Spinal cord (tissue), 10 donors: ENCODE results near the gene PYGB. TPM values are rescaled to one million over a fixed set of nuclear protein-coding genes. Genes with fewer than 3 reads are reported as not detected.
"Not testable (repeated sequence)": the region's sequence is repeated elsewhere in the genome, so short reads cannot be mapped to it uniquely, and the experiment has no call there.

Source experiments
- DNase-seq, 6 donors: peaks; one replicate each; pipeline versions ENCODE4 v3.0.0 to v3.0.0-alpha.2; 2013 to 2015; ENCODE audit warnings: low spot score in 6 of 6, low read depth in 4 of 6
- H3K27ac ChIP-seq: one replicate; pipeline ENCODE4 v1.5.1; 2013; ENCODE audit warnings: low read depth, low read length, control low read depth
- H3K27me3 ChIP-seq: one replicate; pipeline ENCODE4 v1.6.1; 2013; ENCODE audit warnings: low read length; ENCODE audit not compliant: control insufficient read depth, insufficient read depth
- H3K36me3 ChIP-seq: one replicate; pipeline ENCODE4 v1.6.1; 2013; ENCODE audit warnings: low read length; ENCODE audit not compliant: control insufficient read depth, insufficient read depth
- H3K4me1 ChIP-seq: one replicate; pipeline ENCODE4 v1.6.1; 2013; ENCODE audit warnings: low read length; ENCODE audit not compliant: control insufficient read depth, insufficient read depth
- H3K4me3 ChIP-seq: one replicate; pipeline ENCODE4 v1.5.1; 2013; ENCODE audit warnings: low read depth, low read length, control low read depth
- H3K9me3 ChIP-seq: one replicate; pipeline ENCODE4 v1.6.1; 2013; ENCODE audit warnings: low read length; ENCODE audit not compliant: control insufficient read depth, insufficient read depth
- WGBS: methylation state at CpG from one replicate; pipeline ENCODE4 v1.1.5; 2013; ENCODE audit warnings: missing lambda C conversion rate; ENCODE audit not compliant: insufficient coverage; 5-methylcytosine and 5-hydroxymethylcytosine counted together
- polyA plus RNA-seq, 2 donors: library from polyadenylated mRNA; unstranded; fragments of 120-200 nt; gene quantifications; one replicate each; pipeline ENCODE4 v1.2.1, GENCODE V29; 2013; ENCODE audit not compliant: insufficient read length in 2 of 2
- total RNA-seq, 2 donors: library from RNA; depleted of rRNA in 1 of 2; stranded (reverse); fragments of 120-200 nt in 1 of 2; fragments of >200 nt in 1 of 2; gene quantifications; one replicate each; pipeline versions ENCODE4 v1.2.3 to v1.2.4, GENCODE V29; 2013 to 2014
- donor health status: healthy.

The PYGB gene
- total and polyA plus RNA-seq, 4 donors: 71.4 to 122 (median 97.3) TPM

- peaks cover 24% of the 10 kb centered on the region for H3K36me3 ChIP-seq
- no peak for DNase-seq
- H3K9me3 ChIP-seq: no peaks in the 10 kb centered on the region
- H3K27me3 ChIP-seq: no peaks in the 10 kb centered on the region
- H3K4me1 ChIP-seq: peaks cover 6% of the 10 kb centered on the region
- 89% methylated on average over 18 of the region's 23 CpGs for WGBS
- no peak overlapping the region for H3K27ac ChIP-seq
- no peak overlapping the region for H3K4me3 ChIP-seq
Observed at GRCh38 chr20:25229486-25230165, 18.3 kb upstream of the PYGB start.

- H3K36me3 ChIP-seq: peaks cover 17% of the 10 kb centered on the region
- no peaks in the 10 kb centered on the region for H3K27me3 ChIP-seq
- H3K4me3 ChIP-seq: no peak overlapping the region
- DNase-seq: peak in 1 of 6 donors; percentile 49
- no peaks in the 10 kb centered on the region for H3K9me3 ChIP-seq
- 82% methylated on average over 7 of the region's 8 CpGs for WGBS
- H3K27ac ChIP-seq: no peak overlapping the region
- peaks cover 6% of the 10 kb centered on the region for H3K4me1 ChIP-seq
Observed at GRCh38 chr20:25230166-25230831, 17.6 kb upstream of the PYGB start.

GRCh38 chr20:25233016-25233772, 14.7 kb upstream of the PYGB start:
- Histone ChIP-seq H3K9me3 (no peaks in the 10 kb centered on the region), H3K4me1 (no peaks in the 10 kb centered on the region), H3K36me3 (no peaks in the 10 kb centered on the region), H3K4me3 (no peak overlapping the region), H3K27me3 (no peaks in the 10 kb centered on the region), H3K27ac (no peak overlapping the region)
- peak in 1 of 6 donors; percentile 49 for DNase-seq
- 73% methylated on average over 5 of the region's 10 CpGs for WGBS

DNA sequence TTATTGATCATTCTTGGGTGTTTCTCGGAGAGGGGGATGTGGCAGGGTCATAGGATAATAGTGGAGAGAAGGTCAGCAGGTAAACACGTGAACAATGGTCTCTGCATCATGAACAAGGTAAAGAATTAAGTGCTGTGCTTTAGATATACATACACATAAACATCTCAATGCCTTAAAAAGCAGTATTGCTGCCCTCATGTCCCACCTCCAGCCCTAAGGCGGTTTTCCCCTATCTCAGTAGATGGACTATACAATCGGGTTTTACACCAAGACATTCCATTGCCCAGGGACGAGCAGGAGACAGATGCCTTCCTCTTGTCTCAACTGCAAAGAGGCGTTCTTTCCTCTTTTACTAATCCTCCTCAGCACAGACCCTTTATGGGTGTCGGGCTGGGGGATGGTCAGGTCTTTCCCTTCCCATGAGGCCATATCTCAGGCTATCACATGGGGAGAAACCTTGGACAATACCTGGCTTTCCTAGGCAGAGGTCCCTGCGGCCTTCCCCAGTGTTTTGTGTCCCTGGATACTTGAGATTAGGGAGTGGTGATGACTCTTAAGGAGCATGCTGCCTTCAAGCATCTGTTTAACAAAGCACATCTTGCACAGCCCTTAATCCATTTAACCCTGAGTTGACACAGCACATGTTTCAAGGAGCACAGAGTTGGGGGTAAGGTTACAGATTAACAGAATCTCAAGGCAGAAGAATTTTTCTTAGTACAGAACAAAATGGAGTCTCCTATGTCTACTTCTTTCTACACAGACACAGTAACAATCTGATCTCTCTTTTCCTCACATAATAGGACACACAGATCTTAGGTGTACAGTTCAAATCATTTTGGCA, 13.7 kb upstream of the PYGB start:
- DNase-seq, H3K9me3 ChIP-seq, H3K4me1 ChIP-seq, H3K4me3 ChIP-seq, H3K27ac ChIP-seq, H3K36me3 ChIP-seq, H3K27me3 ChIP-seq: not testable (repeated sequence)
- 67% methylated on average over 2 of the region's 8 CpGs for WGBS

DNA sequence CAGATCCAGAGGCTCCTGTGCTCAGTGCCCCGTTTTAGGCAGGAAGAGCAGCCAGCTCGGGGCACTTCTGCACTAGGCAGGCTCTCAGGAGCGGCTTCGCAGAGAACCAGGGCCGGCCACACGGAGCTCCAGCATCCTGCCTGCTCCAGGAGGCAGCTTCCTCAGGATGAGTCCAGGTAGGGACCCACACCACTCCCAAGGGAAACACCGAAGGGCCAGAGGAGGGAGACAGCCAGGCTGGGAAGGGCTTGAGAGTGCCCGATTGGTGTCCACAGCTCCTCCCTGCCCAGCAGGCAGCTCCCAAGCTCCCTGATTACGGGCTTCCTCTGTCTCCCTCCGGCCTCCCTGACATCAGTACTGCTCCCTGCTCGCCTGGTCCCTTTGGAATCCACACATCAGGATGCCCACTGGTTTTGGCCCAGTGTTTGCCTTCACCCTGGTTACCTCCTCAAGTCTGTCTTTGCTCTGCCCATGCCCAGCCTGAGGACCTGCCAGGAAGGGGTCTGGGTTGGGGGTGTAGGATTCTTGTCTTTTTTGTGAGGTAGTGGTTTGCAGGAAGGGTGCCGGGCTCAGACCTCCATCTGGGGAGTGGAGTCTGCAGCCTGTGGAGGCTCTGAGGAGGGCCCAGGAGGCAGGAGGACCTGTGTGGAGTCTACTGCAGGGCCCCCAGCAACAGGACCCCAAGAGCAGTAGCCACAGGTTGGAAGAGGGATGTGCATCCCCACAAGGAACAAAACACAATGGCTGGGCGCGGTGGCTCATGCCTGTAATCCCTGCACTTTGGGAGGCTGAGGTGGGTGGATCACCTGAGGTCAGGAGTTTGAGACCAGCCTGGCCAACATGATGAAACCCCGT, 11.2 kb upstream of the PYGB start:
- Histone ChIP-seq H3K36me3 (no peaks in the 10 kb centered on the region), H3K4me1 (no peaks in the 10 kb centered on the region), H3K4me3 (no peak overlapping the region), H3K9me3 (no peaks in the 10 kb centered on the region), H3K27me3 (no peaks in the 10 kb centered on the region), H3K27ac (no peak overlapping the region)
- DNase-seq: no peak
- WGBS: 84% methylated on average over 14 of the region's 15 CpGs

DNA sequence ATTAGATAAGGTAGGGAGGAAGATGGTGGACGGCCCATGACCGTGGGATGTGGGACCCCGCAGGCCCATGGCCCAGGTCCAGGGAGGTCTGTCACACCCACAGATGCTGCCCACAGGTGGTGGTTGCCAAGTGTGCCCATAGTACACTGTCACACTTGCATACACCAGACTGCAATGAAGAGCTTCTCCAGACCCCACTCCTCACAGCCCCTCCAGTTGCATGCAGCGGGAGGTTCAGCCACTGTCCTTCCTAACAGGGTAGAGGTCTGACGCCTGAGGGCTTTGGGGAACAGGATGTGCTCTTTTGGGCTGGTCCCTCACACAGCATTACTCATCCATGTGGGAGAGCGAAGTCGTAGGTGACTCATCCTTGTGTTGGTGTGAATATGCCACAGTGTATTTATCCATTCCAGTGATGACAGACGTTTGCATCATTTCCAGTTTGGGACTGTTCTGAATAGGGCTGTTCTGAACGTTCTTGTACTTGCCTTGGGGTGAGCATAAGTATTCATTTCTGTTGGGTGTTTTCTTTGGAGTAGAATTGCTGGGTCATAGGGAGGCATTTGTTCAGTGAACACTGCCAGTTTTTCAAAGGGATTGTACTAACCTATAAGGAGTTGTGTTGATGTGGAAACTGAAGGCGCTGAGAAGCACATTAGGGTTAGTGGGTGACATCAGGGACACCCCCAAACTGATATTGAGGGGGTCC, 10.1 kb upstream of the PYGB start:
- no peaks in the 10 kb centered on the region for H3K9me3 ChIP-seq
- no peaks in the 10 kb centered on the region for H3K4me1 ChIP-seq
- DNase-seq: peak in 1 of 6 donors; percentile 42
- no peak overlapping the region for H3K4me3 ChIP-seq
- WGBS: 81% methylated on average over 5 of the region's 10 CpGs
- H3K27me3 ChIP-seq: no peaks in the 10 kb centered on the region
- no peak overlapping the region for H3K27ac ChIP-seq
- H3K36me3 ChIP-seq: no peaks in the 10 kb centered on the region

GRCh38 chr20:25238319-25239037, 9.4 kb upstream of the PYGB start:
- no peak for DNase-seq
- H3K27me3 ChIP-seq: no peaks in the 10 kb centered on the region
- 93% methylated on average over 11 of the region's 12 CpGs for WGBS
- no peak overlapping the region for H3K27ac ChIP-seq
- H3K4me3 ChIP-seq: no peak overlapping the region
- H3K4me1 ChIP-seq: no peaks in the 10 kb centered on the region
- H3K36me3 ChIP-seq: no peaks in the 10 kb centered on the region
- no peaks in the 10 kb centered on the region for H3K9me3 ChIP-seq
